ENCODE measurements around the gene KIAA0753. TPM values are rescaled to one million over a fixed set of nuclear protein-coding genes. Genes with fewer than 3 reads are reported as not detected.

Gene KIAA0753
- total and polyA plus RNA-seq, 2 of the 13 experiments (the other 11 are each of a cell fraction or from before 2014, with no cell fraction given) = 5.2 to 9.1 TPM

DNA sequence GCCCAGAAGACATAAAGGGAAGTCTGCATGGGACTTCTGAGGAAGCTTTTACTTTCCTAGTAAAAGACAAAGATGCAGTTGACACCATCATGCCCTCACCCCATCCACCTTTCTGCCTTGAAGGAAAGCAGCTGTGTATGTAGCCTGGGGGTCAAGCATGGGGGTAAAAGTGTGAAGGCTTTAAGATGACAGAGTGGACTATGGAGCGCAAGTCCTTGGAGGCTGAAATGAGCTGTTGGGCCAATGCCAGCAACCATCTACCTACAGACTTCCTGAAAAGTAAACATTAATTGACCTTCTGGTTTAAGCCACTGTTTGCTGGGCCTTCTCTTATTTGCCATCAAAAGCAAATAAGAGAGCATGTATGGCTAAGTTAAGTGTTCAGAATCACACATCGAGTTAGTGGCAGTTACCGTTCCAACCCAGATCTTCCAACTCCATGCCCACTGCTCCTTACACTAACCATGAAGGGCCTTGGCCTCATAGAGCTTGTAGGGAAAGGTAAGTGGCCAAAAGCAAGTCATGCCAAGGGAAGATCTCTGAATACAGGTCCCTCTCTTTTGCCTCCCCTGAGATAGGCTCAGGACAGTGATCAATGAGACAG is 42.7 kb upstream of the KIAA0753 start (continued):
- TF ChIP-seq, protein P1, sequence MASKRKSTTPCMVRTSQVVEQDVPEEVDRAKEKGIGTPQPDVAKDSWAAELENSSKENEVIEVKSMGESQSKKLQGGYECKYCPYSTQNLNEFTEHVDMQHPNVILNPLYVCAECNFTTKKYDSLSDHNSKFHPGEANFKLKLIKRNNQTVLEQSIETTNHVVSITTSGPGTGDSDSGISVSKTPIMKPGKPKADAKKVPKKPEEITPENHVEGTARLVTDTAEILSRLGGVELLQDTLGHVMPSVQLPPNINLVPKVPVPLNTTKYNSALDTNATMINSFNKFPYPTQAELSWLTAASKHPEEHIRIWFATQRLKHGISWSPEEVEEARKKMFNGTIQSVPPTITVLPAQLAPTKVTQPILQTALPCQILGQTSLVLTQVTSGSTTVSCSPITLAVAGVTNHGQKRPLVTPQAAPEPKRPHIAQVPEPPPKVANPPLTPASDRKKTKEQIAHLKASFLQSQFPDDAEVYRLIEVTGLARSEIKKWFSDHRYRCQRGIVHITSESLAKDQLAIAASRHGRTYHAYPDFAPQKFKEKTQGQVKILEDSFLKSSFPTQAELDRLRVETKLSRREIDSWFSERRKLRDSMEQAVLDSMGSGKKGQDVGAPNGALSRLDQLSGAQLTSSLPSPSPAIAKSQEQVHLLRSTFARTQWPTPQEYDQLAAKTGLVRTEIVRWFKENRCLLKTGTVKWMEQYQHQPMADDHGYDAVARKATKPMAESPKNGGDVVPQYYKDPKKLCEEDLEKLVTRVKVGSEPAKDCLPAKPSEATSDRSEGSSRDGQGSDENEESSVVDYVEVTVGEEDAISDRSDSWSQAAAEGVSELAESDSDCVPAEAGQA (IDR thresholded peaks at IDR 0.05; ENCODE audit: low read depth) = no peak
- TF ChIP-seq, protein P1 (CRISPR knock-in tag; IDR thresholded peaks at IDR 0.05; ENCODE audit: borderline replicate concordance) = no peak
- TF ChIP-seq NFE2 (CRISPR knock-in tag; IDR thresholded peaks at IDR 0.05) (no peak), ZNF674 (CRISPR knock-in tag; IDR thresholded peaks at IDR 0.05; ENCODE audit: low read depth) (no peak), ZNF879 (CRISPR knock-in tag; IDR thresholded peaks at IDR 0.05) (no peak), EEA1 (CRISPR knock-in tag; IDR thresholded peaks at IDR 0.05; ENCODE audit: borderline replicate concordance) (no peak), ATM (IDR thresholded peaks at IDR 0.05; ENCODE audit: borderline replicate concordance) (no peak), CEBPB (IDR thresholded peaks at IDR 0.05; ENCODE audit: borderline replicate concordance, low read depth, low read length) (no peak), ZNF138 (CRISPR knock-in tag; IDR thresholded peaks at IDR 0.05; ENCODE audit: low read depth) (no peak), ZNF552 (CRISPR knock-in tag; IDR thresholded peaks at IDR 0.05; ENCODE audit: borderline replicate concordance) (no peak), NCOR1 (IDR thresholded peaks at IDR 0.05; ENCODE audit: borderline replicate concordance, low read length) (peak; percentile 48; the same call in 1 of the 2 replicates), ZNF205 (CRISPR knock-in tag; IDR thresholded peaks at IDR 0.05) (no peak), NAIF1 (CRISPR knock-in tag; IDR thresholded peaks at IDR 0.05; ENCODE audit: borderline replicate concordance) (no peak), ZNF777 (CRISPR knock-in tag; IDR thresholded peaks at IDR 0.05) (no peak), MXI1 (IDR thresholded peaks at IDR 0.05; ENCODE audit: borderline replicate concordance, low read depth, low read length) (no peak), SMARCC2 (IDR thresholded peaks at IDR 0.05) (no peak)
- TF ChIP-seq, protein P2, sequence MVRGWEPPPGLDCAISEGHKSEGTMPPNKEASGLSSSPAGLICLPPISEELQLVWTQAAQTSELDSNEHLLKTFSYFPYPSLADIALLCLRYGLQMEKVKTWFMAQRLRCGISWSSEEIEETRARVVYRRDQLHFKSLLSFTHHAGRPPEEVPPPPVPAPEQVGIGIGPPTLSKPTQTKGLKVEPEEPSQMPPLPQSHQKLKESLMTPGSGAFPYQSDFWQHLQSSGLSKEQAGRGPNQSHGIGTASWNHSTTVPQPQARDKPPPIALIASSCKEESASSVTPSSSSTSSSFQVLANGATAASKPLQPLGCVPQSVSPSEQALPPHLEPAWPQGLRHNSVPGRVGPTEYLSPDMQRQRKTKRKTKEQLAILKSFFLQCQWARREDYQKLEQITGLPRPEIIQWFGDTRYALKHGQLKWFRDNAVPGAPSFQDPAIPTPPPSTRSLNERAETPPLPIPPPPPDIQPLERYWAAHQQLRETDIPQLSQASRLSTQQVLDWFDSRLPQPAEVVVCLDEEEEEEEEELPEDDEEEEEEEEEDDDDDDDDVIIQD (CRISPR knock-in tag; IDR thresholded peaks at IDR 0.05; ENCODE audit: low read depth) = 0 out of 2 replicates have a peak, but pooled peaks have one; percentile 22
- TF ChIP-seq, protein P3, sequence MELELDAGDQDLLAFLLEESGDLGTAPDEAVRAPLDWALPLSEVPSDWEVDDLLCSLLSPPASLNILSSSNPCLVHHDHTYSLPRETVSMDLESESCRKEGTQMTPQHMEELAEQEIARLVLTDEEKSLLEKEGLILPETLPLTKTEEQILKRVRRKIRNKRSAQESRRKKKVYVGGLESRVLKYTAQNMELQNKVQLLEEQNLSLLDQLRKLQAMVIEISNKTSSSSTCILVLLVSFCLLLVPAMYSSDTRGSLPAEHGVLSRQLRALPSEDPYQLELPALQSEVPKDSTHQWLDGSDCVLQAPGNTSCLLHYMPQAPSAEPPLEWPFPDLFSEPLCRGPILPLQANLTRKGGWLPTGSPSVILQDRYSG (CRISPR knock-in tag; IDR thresholded peaks at IDR 0.05) = 0 out of 2 replicates have a peak, but pooled peaks have one; percentile 43
- TF ChIP-seq, protein P4, sequence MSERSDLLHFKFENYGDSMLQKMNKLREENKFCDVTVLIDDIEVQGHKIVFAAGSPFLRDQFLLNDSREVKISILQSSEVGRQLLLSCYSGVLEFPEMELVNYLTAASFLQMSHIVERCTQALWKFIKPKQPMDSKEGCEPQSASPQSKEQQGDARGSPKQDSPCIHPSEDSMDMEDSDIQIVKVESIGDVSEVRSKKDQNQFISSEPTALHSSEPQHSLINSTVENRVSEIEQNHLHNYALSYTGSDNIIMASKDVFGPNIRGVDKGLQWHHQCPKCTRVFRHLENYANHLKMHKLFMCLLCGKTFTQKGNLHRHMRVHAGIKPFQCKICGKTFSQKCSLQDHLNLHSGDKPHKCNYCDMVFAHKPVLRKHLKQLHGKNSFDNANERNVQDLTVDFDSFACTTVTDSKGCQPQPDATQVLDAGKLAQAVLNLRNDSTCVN (CRISPR knock-in tag; IDR thresholded peaks at IDR 0.05; ENCODE audit: borderline replicate concordance) = no peak
